T-helper 1 cell treated with Interleukin-12 subunit alpha and Interleukin-12 subunit beta and Interleukin-4 antibody, amounts not matched to agents 30 μg/mL and 1 μg/mL, for 36 hours (primary cell): Measurements from ENCODE around the gene MICAL2.

Source experiments
- H3K27ac Mint-ChIP-seq: one replicate; pipeline ENCODE4 v1.8.0; 2021; ENCODE audit warnings: mild to moderate bottlenecking, mixed read lengths
- H3K27me3 Mint-ChIP-seq: one replicate; pipeline ENCODE4 v1.8.0; 2021; ENCODE audit warnings: low read depth, mixed read lengths
- H3K36me3 Mint-ChIP-seq: one replicate; pipeline ENCODE4 v1.8.0; 2021; ENCODE audit warnings: low read depth, mixed read lengths
- H3K4me1 Mint-ChIP-seq: one replicate; pipeline ENCODE4 v1.8.0; 2021; ENCODE audit warnings: low read depth, mixed read lengths
- H3K4me3 Mint-ChIP-seq: one replicate; pipeline ENCODE4 v1.8.0; 2021; ENCODE audit warnings: mild to moderate bottlenecking, moderate library complexity, mixed read lengths
- H3K9me3 Mint-ChIP-seq: one replicate; pipeline ENCODE4 v1.8.0; 2021; ENCODE audit warnings: mixed read lengths

MICAL2 gene

DNA sequence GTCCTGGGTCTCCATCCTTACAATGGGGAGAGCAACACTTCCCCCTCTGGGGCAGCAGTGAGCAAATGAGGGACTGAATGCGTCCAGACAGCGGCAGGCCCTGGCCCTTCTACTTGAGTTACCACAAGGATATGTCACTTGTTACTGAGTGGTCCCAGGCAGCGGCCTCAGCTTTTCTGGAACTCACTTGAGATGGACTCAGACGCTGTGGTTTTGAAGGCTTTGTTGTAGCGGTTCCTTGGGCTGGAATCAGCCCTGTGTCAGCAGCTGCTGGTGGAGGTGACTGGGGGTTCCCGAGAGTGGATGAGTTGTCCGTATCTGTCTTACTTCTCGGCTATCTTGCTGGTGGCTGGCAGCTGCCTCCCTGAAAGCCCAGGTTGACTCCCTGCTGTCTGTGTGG is 77.0 kb downstream of the MICAL2 start:
- peaks cover 20% of the 10 kb centered on the region for H3K36me3 Mint-ChIP-seq
- H3K27me3 Mint-ChIP-seq = no peaks in the 10 kb centered on the region
- peaks cover 61% of the 10 kb centered on the region for H3K4me1 Mint-ChIP-seq
- no peaks in the 10 kb centered on the region for H3K9me3 Mint-ChIP-seq
- H3K27ac Mint-ChIP-seq = peak overlapping the region; percentile 79
- peak overlapping the region; percentile 6 for H3K4me3 Mint-ChIP-seq

DNA sequence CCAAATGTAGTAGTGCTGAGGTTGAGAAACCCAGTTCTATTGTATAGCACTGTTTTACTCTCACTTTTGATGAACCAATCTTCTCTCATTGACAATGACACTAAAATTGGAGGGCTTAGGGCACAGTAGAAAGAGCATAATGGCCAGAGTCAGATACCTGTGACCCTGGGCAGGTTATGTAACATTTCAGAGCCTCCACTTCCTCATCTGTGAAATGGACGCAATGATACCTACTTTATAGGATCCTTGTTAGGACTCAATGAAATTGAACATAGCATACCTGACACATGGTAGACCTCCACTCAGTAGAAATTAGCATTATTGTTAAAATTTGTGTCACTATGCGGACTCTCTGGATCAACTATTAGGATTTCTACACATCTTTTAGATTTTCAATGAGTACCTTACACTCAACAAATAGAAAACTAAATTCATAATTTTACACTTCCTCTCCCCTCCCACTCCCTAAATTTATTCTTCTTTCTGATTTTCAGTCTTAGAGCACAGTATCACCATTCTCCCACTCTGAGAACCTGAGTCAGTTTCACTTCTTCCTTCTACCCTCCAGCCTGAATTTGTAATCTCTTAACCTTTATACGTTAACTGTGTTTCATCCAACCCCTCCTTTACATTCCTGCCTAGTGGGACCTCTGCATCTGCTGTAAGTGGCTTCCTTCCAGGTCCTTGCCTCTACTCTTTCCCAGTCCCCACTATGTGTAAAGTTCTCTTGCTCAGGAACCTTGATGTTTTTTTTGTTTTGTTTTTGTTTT is 78.3 kb downstream of the MICAL2 start:
- Mint-ChIP-seq H3K4me3 (peak overlapping the region; percentile 17), H3K27ac (peak overlapping the region; percentile 87), H3K36me3 (peaks cover 24% of the 10 kb centered on the region), H3K4me1 (peaks cover 66% of the 10 kb centered on the region), H3K9me3 (no peaks in the 10 kb centered on the region), H3K27me3 (no peaks in the 10 kb centered on the region)

DNA sequence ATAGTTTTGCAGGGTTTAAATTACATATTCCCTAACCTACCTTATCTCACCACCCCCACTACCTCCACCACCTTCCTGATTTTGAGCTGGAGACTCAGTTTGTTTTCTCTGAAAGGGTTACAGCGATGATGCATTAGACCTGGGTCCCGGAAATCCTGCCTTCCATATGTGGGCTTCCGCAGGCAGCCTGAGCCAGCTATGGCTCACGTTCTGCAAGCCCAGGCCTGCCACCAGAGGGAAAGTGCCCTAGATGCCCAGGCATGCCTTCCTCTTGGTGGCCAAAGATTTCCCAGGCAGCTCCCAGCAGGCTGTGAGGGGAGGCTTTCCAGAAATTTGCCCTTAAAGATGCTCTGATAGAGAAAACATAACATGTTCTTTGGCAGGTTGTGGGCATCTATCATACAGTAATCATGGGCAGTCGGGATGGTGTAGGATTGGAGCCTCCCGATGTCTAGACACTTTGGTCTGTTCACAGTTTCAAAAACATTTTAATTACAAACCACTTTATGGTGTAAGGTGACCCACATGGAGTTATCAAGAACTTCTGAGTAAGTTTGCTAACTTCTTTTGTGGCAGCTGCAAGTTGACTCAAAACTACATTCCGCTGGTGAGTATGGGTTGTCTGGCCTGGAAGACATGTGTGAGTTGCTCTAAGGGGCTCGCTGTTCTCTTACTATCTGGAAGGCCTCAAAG is 79.3 kb downstream of the MICAL2 start:
- Mint-ChIP-seq H3K36me3 (peaks cover 27% of the 10 kb centered on the region), H3K4me1 (peaks cover 68% of the 10 kb centered on the region), H3K4me3 (no peak overlapping the region), H3K27me3 (no peaks in the 10 kb centered on the region), H3K27ac (peak overlapping the region; percentile 54), H3K9me3 (no peaks in the 10 kb centered on the region)

DNA sequence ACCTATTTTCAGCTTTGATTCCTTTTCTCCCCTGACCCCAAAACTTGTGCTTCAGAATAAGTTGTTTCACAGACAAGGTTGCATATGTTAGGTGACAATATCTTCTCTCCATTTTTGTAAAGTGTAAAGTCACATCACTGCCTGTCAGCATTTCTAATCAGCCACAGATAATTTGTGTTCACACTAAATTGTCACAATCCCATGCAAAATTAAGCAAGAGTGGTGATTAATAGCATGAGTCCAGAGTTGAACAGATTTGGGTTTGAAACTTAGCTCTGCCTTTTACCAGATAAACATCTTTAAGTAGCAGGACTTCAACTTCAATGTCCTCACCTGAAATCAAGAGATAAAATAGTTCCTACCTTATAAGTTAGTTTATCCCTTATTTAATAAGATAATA is 80.1 kb downstream of the MICAL2 start:
- H3K9me3 Mint-ChIP-seq = no peaks in the 10 kb centered on the region
- peaks cover 24% of the 10 kb centered on the region for H3K36me3 Mint-ChIP-seq
- no peaks in the 10 kb centered on the region for H3K27me3 Mint-ChIP-seq
- H3K4me1 Mint-ChIP-seq = peaks cover 68% of the 10 kb centered on the region
- H3K4me3 Mint-ChIP-seq = no peak overlapping the region
- peak overlapping the region; percentile 37 for H3K27ac Mint-ChIP-seq

DNA sequence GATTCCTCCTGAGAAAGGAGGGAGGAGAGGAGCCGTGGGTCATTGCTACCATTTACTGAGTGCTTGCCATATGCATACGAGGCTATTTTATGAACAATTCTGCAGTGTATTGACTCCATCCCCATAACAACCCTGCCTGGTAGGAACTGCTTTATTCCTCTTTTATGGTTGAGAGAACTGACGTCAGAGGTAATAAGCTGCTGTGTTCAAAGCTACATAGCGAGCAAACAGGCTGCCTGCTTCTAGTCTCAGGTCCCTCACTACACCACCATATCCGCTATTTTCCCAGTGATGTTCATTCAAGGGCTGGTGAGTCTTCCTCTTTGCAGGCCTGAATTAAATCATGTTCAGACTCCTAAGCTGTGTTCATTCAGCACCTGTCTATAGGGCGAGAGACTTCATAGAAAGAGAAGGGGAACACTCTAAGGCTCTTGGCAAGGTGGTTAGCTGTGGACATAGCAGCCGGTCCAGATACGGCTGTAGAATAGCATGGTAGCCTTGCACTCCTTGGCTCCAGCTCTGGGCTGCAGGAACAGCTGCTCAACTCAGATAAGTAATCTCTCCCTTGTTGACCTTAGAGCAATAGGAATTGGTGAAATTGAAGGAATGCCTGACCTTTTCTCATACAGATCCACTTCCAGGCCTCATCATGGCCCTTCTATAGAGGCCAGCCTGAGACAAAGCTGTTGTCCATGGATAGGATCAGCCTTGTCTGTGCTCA is 82.6 kb downstream of the MICAL2 start:
- no peaks in the 10 kb centered on the region for H3K27me3 Mint-ChIP-seq
- H3K9me3 Mint-ChIP-seq = no peaks in the 10 kb centered on the region
- H3K27ac Mint-ChIP-seq = peak overlapping the region; percentile 39
- no peak overlapping the region for H3K4me3 Mint-ChIP-seq
- H3K36me3 Mint-ChIP-seq = peaks cover 31% of the 10 kb centered on the region
- peaks cover 70% of the 10 kb centered on the region for H3K4me1 Mint-ChIP-seq

DNA sequence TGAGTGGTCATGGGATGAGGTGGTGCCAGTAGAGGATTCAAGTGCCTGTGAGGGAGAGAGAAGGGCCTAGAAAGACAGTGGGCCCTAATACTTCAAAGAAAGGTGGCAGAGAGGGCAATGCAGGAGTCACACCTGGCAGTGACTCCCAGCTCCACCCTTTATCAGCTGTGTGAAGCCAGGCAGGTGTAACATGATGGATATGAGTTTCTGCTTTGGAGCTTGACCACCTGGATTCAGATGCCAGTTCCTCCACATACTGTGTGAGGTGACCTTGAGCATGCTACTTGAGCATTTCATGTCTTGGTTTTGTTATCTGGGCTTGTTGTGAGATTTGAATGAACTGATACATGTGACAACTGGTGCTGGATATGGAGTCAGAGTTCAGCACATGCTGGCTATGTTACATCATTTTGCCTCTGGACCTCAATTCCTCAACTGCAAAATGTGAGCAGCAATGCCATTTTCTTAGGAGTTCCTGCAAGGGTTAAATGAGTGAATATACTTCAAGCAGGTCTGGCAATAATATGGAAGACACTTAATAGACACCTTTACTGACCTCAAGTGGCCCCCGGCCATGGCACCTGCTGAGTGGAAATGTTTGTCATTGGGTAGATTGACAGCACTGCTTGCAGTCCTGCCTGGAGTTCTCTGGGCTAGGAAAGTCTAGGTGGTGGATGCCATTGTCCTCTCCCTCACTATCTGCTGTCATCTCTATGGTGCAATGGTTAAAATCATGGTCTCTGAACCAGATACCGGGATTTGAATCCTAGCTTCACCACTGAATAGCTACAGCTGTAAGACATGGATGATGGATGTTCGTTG is 83.3 kb downstream of the MICAL2 start:
- Mint-ChIP-seq H3K27me3 (no peaks in the 10 kb centered on the region), H3K27ac (peak overlapping the region; percentile 39), H3K4me1 (peaks cover 73% of the 10 kb centered on the region), H3K9me3 (no peaks in the 10 kb centered on the region), H3K4me3 (no peak overlapping the region), H3K36me3 (peaks cover 27% of the 10 kb centered on the region)

DNA sequence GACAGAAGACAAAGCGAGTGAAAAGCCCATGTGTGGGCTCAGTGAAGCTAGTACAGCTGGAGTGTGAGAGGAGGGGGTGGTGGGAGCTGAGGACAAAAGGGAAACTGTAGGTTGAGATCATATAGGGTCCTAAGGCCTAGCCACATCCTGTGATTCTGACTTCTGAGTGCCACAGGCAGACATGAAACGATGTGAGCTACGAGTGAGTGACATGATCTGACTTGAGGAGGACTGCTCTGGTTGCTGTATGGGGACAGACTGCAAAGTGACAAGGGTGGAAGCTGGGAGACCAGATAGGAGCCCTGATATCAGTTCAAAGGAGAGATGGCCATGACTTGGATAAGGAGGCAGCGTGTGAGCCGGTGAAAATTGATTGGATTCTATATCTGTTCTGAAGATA is 85.4 kb downstream of the MICAL2 start:
- Mint-ChIP-seq H3K9me3 (no peaks in the 10 kb centered on the region), H3K36me3 (peaks cover 26% of the 10 kb centered on the region), H3K27ac (peak overlapping the region; percentile 97), H3K4me3 (peak overlapping the region; percentile 89), H3K27me3 (no peaks in the 10 kb centered on the region), H3K4me1 (peaks cover 65% of the 10 kb centered on the region)

DNA sequence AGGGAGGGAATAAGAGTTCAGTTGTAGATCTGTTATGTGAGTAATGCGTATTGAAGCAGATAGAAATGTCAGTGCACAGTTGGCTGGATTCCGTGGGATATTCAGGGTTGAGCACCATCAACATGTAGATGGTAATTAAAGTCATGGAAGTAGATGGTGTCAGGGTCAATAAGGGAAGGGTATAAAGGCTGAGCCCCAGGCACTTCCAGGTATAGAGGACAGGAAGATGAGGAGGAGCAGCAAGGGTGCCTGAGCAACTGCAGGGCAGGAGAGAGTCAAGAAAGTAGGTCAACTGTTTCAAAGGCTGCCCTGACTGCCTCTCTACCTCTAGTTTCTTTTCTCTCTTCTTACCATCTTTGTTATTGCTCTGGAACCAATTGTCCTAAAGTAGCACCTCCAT is 85.9 kb downstream of the MICAL2 start:
- H3K4me1 Mint-ChIP-seq = peaks cover 65% of the 10 kb centered on the region
- H3K9me3 Mint-ChIP-seq = no peaks in the 10 kb centered on the region
- peaks cover 26% of the 10 kb centered on the region for H3K36me3 Mint-ChIP-seq
- peak overlapping the region; percentile 89 for H3K4me3 Mint-ChIP-seq
- no peaks in the 10 kb centered on the region for H3K27me3 Mint-ChIP-seq
- peak overlapping the region; percentile 97 for H3K27ac Mint-ChIP-seq

DNA sequence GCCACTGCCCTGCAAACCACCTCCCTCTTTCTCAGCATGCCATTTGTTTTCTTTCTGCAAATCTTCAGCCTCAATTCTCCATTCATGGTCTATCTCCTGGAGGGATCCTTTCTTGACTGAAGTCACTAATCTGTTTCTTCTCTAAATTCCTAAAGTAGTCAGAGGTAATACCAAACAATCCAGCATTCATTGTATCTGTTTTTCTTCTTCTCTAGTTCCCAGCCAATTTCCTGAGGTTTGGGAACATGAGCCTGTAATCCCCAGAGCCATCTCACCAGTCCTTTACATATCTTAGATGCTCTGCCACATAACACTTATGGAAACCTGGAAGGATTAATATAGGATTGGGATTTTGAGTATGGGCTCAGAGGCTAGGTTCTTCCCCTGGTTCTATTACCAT is 86.5 kb downstream of the MICAL2 start:
- Mint-ChIP-seq H3K9me3 (no peaks in the 10 kb centered on the region), H3K4me1 (peaks cover 63% of the 10 kb centered on the region), H3K4me3 (peak overlapping the region; percentile 89), H3K27ac (peak overlapping the region; percentile 97), H3K36me3 (peaks cover 26% of the 10 kb centered on the region), H3K27me3 (no peaks in the 10 kb centered on the region)

DNA sequence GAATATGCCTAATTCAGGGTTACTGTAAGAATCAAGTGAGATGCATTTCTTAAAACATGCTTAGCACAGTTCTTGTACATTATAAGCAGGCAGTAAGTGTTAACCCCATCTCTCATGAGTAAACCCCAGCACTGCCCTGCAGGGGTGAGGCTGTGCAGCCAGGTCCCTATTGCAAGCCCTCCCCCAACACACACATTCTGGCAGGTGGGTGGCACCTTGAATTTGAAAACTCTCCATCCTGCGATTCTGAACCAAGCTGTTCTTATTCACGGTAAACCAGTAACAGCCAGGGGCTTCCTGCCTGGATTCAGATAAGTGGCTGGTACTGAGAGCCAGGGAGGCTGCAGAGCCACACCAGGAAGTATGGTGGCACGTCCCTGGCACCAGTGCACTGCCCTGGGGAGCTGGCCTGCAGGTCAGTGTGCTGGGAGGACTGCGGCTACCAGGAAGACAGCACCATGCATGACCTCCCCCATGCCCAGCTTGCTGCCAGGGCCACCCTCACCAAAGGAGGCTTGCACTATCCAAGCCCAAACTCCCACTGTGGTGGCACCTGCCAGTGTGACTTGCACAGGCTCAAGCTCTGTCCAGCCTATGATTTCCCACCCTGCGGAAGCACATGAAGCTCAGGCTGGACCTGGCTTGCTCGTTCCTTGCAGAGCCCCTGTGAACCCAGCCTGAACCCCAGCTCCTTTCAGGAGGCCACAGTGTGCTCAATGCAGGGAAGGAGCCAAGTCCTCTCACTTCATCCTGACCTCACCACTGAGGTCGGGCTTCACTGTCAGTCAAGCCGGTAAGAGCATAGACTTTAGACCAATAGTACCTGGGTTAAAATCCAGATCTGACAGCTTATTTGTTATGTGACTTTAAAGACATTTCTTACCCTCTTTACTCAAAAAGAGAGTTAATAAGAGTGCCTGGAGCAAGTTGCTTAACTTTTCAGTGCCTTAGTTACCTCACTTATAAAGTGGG is 88.1 kb downstream of the MICAL2 start:
- Mint-ChIP-seq H3K4me3 (peak overlapping the region; percentile 89), H3K4me1 (peaks cover 63% of the 10 kb centered on the region), H3K36me3 (peaks cover 36% of the 10 kb centered on the region), H3K9me3 (peaks cover 4% of the 10 kb centered on the region), H3K27me3 (no peaks in the 10 kb centered on the region), H3K27ac (peak overlapping the region; percentile 97)

DNA sequence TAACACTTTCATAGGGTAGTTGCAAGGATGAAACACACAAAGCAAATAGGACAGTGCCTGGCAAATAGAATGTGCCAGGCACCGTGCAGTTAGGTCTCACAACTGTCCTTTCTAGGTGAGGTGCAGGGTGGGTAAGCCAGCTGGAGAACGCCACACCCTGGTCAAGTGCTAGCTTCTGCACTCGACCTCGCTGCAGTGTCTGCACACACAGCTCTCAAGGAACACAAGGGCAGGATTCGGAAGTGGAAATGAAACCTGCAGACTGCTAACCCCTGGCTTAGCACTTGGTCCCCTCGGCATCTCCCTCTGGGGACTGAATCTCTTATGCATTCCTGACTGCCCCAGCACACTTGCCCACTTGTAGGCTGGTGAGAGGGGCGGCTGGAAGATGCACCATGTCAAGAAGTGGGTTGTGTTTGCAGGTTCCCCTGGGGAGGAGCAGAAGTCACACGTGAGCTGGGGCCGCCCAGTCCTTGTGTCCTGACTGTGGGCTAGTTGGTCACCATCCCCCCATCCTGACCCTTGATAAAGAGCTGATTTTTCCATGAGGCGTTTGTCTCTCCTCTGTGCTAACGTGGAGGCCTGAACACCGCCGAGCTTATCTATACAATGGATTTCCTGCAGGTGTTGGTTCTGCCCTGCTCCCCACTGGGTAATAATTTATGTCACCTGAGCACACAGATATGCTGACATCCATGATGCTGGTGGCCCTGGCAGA is 89.0 kb downstream of the MICAL2 start:
- Mint-ChIP-seq H3K4me1 (peaks cover 58% of the 10 kb centered on the region), H3K27ac (peak overlapping the region; percentile 53), H3K36me3 (peaks cover 40% of the 10 kb centered on the region), H3K4me3 (peak overlapping the region; percentile 89), H3K27me3 (no peaks in the 10 kb centered on the region), H3K9me3 (peaks cover 4% of the 10 kb centered on the region)

DNA sequence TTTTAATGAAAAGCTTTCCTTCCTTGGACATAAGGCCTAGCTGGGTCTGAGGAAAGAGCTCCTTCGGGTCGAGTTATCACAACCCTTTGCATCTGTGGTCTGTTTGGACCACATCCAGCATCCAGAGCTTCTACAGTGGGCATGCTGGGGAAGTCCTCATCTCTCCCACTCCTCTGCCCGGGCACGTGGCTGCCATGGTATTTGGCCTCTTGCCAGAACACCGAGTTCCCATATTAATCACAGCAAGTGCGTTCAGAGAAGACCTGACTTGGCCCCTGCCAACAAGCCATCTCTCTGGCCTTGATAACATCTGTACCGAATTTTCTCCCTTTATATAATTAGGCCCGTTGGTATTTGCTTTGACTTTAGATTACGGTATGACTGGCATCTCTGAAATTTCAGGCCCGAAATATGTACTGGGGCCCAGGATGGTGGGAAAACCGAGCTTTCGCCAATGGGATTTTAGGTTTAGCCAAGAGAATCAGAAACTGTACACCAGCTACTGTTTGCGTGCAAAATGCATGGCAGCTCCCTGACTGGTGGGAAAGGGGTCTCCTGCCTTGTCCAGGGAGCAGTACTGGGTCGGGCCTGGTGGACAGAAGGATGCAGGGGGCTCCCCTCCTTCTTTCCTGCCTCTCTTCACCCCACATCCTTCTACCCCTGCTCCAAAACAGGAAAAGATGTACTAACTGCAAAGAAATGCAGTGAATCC is 90.0 kb downstream of the MICAL2 start:
- H3K4me3 Mint-ChIP-seq = no peak overlapping the region
- H3K27me3 Mint-ChIP-seq = no peaks in the 10 kb centered on the region
- peaks cover 47% of the 10 kb centered on the region for H3K36me3 Mint-ChIP-seq
- peaks cover 58% of the 10 kb centered on the region for H3K4me1 Mint-ChIP-seq
- H3K27ac Mint-ChIP-seq = peak overlapping the region; percentile 32
- peaks cover 4% of the 10 kb centered on the region for H3K9me3 Mint-ChIP-seq
